GM12864 (cell line): Measurements from ENCODE around the gene PPHLN1.

Experiments used
- DNase-seq: peaks from one replicate; pipeline ENCODE4 v3.0.0-alpha.2; 2011; ENCODE audit warnings: low read depth
- H3K4me3 ChIP-seq: 2 replicates; pipeline ENCODE4 v1.5.1; 2011; ENCODE audit warnings: mild to moderate bottlenecking, low read depth, low read length, control low read depth
- CTCF ChIP-seq: IDR thresholded peaks from 2 replicates; pipeline ENCODE4 v1.5.1; 2011; ENCODE audit warnings: low read depth, mild to moderate bottlenecking, moderate library complexity, low read length, control low read depth, inconsistent platforms; ENCODE audit errors: missing control alignments

Gene PPHLN1

DNA sequence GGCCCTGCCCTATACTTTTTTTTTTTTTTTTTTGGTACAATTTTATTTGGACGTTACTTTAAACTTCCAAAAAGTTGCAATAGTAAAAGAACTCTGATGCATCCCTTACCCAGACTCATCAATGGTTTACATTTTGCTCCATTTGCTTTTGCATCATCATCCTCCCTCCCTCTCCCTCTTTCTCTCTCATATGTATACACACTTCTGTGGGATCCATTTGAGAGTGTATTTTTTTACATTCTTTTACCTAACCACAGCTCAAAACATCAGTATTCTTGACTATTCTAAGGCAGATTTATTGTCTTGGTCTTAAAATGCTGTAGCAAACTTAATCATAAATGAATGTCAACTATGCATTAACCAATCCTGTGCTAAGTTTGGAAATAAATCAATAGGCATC is 152.0 kb downstream of the PPHLN1 start:
- no peak for DNase-seq
- no peak for TF ChIP-seq CTCF
- no peak overlapping the region for H3K4me3 ChIP-seq

GRCh38 chr12:42481368-42481767 is 155.4 kb downstream of the PPHLN1 start:
- no peak for TF ChIP-seq CTCF
- no peak for DNase-seq
- H3K4me3 ChIP-seq: no peak overlapping the region

GRCh38 chr12:42482041-42482747 is 156.2 kb downstream of the PPHLN1 start:
- no peak for DNase-seq
- peak overlapping the region; percentile 75 for H3K4me3 ChIP-seq
- no peak for TF ChIP-seq CTCF

- H3K4me3 ChIP-seq: peak overlapping the region; percentile 75
- peak; percentile 81 for TF ChIP-seq CTCF
- no peak for DNase-seq
Measured at GRCh38 chr12:42482748-42483520, 157.0 kb downstream of the PPHLN1 start.

- DNase-seq: no peak
- TF ChIP-seq CTCF: no peak
- peak overlapping the region; percentile 75 for H3K4me3 ChIP-seq
Measured at GRCh38 chr12:42483521-42483790, 157.5 kb downstream of the PPHLN1 start.

DNA sequence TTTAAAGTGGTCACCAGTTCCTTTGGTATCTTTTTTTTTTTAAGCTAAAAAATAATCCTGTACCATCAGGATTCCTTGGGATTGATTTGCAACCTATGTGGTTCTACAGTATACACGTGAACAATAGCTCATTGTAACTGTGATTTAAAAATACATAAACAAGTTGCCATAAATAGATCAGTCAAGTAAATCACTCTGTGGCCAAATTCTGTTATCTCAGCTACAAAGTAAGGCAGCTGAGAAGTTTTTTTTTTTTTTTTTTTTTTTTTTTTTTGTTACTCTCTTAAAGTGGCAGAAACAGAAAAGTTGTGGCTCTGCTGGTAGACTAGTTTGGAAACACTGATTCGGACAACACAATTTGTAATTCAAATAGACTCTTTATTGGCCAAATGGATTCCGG is 159.0 kb downstream of the PPHLN1 start:
- no peak overlapping the region for H3K4me3 ChIP-seq
- TF ChIP-seq CTCF: no peak
- DNase-seq: no peak

DNA sequence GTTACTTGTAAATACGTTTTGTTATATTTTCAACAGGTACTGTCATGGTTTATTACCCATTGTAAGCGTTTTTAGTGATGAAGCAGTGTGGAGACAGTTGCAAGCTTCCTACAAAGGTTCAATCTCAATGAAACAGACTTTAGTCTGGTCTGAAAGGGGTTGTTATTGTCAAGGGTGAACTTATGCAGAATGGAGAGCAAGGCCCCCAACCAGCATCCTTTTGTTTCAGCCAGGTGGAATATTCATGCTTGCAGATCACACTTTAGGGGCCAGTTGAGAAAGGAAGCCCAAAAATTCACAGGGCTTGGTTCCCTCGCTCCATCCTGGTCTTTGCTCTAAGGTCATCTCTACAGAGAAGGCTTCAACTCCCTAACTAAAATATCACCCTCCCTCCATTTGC is 159.9 kb downstream of the PPHLN1 start:
- DNase-seq: no peak
- no peak overlapping the region for H3K4me3 ChIP-seq
- TF ChIP-seq CTCF: no peak
